KMS-11 (cell line): ENCODE measurements around the gene GUCA1C.

ENCODE experiments used
- H2AFZ ChIP-seq: fragments of 200-600 bp; sonication (generic); 2 replicates; pipeline ENCODE4 v1.6.1; 2016; ENCODE audit warnings: antibody characterized with exemption, mixed run types, low read depth
- H3K27ac ChIP-seq: fragments of 200-600 bp; sonication (generic); 2 replicates; pipeline ENCODE4 v1.6.1; 2016; ENCODE audit warnings: mild to moderate bottlenecking, mixed run types
- H3K27me3 ChIP-seq: fragments of 200-600 bp; sonication (generic); 2 replicates; pipeline ENCODE4 v1.6.1; 2017; ENCODE audit warnings: mild to moderate bottlenecking, low read depth, mixed run types, moderate library complexity; ENCODE audit not compliant: insufficient read depth
- H3K36me3 ChIP-seq: fragments of 200-600 bp; sonication (generic); 2 replicates; pipeline ENCODE4 v1.6.1; 2017; ENCODE audit warnings: mild to moderate bottlenecking, mixed run types; ENCODE audit not compliant: insufficient read depth
- H3K4me1 ChIP-seq: fragments of 200-600 bp; sonication (generic); 2 replicates; pipeline ENCODE4 v1.6.1; 2016; ENCODE audit warnings: mild to moderate bottlenecking, low read depth, mixed run types; ENCODE audit not compliant: poor library complexity, severe bottlenecking
- H3K4me2 ChIP-seq: fragments of 200-600 bp; sonication (generic); 2 replicates; pipeline ENCODE4 v1.7.0; 2016; ENCODE audit warnings: mild to moderate bottlenecking, mixed run types
- H3K4me3 ChIP-seq: fragments of 200-600 bp; sonication (generic); IDR thresholded peaks from 2 replicates; pipeline ENCODE4 v1.6.1; 2017; ENCODE audit warnings: low read depth, low read length, mixed read lengths; ENCODE audit not compliant: insufficient read depth
- H3K79me2 ChIP-seq: fragments of 200-600 bp; sonication (generic); 2 replicates; pipeline ENCODE4 v1.6.1; 2016; ENCODE audit warnings: low read depth, mixed run types; ENCODE audit not compliant: insufficient read depth
- H3K9ac ChIP-seq: fragments of 200-600 bp; sonication (generic); 2 replicates; pipeline ENCODE4 v1.6.1; 2016; ENCODE audit warnings: mild to moderate bottlenecking, mixed run types
- H4K20me1 ChIP-seq: fragments of 200-600 bp; sonication (generic); 2 replicates; pipeline ENCODE4 v1.6.1; 2016; ENCODE audit warnings: mild to moderate bottlenecking, mixed run types; ENCODE audit not compliant: insufficient read depth
- TF ChIP-seq, protein P1 (sequence below): fragments of 200-600 bp; sonication (generic); conservative IDR thresholded peaks from 2 replicates; pipeline ENCODE4 v1.6.1; 2017; ENCODE audit warnings: low read depth, mild to moderate bottlenecking, antibody characterized with exemption, low read length, moderate library complexity, mixed read lengths

Gene GUCA1C

GRCh38 chr3:108947855-108948254 lies 5.8 kb downstream of the GUCA1C start:
- Histone ChIP-seq H3K4me3 (no peak overlapping the region), H3K27me3 (no peaks in the 10 kb centered on the region), H3K36me3 (no peaks in the 10 kb centered on the region), H3K4me2 (no peak overlapping the region), H3K79me2 (no peaks in the 10 kb centered on the region), H3K4me1 (no peaks in the 10 kb centered on the region), H4K20me1 (no peaks in the 10 kb centered on the region), H2AFZ (no peak overlapping the region), H3K9ac (no peak overlapping the region), H3K27ac (no peak overlapping the region)
- TF ChIP-seq, protein P1, sequence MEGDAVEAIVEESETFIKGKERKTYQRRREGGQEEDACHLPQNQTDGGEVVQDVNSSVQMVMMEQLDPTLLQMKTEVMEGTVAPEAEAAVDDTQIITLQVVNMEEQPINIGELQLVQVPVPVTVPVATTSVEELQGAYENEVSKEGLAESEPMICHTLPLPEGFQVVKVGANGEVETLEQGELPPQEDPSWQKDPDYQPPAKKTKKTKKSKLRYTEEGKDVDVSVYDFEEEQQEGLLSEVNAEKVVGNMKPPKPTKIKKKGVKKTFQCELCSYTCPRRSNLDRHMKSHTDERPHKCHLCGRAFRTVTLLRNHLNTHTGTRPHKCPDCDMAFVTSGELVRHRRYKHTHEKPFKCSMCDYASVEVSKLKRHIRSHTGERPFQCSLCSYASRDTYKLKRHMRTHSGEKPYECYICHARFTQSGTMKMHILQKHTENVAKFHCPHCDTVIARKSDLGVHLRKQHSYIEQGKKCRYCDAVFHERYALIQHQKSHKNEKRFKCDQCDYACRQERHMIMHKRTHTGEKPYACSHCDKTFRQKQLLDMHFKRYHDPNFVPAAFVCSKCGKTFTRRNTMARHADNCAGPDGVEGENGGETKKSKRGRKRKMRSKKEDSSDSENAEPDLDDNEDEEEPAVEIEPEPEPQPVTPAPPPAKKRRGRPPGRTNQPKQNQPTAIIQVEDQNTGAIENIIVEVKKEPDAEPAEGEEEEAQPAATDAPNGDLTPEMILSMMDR: no peak

DNA sequence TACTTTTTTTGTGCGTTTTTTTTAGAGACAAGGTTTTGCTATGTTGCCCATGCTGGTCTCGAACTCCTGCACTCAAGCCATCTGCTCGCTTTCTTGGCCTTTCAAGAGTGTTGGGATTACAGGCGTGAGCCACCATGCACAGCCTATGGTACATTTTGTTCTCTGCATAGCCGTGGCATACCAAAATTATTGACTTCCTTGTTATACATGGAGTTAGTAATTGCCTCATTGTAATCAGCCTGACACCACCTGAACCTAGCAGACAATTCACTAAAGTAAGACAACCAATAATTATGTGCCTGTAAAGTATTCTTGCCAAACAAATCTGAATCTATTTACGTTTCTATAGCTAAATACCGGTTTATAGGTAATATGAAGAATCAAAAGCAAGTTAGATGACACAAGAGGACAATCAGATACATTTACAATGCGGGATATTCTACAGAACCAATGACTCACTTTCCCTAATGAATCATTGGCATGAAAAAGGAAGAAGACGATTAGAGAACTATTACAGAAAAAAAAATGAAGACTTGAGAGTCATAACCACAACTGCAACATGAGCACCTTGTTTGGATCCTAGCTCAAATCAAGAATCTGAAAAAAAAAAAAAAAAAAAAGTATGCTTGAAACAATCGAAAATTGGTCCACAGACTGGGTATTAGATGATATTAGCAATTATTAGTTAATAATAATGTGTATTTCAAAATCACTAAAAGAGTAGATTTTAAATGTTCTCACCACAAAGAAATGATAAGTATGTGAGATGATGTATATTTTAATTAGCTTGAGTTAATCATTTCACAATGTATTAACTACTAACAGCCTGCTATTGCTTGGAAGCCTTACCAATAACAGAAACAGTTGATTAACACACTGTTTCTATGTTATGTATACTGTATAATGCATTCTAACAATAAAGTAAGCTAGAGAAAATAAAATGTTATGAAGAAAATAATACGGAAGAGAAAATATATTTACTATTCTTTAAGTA lies 7.1 kb downstream of the GUCA1C start:
- no peaks in the 10 kb centered on the region for H4K20me1 ChIP-seq
- TF ChIP-seq, protein P1: no peak
- H3K4me1 ChIP-seq: no peaks in the 10 kb centered on the region
- no peaks in the 10 kb centered on the region for H3K79me2 ChIP-seq
- no peaks in the 10 kb centered on the region for H3K36me3 ChIP-seq
- no peak overlapping the region for H2AFZ ChIP-seq
- H3K4me2 ChIP-seq: no peak overlapping the region
- H3K9ac ChIP-seq: no peak overlapping the region
- H3K27me3 ChIP-seq: no peaks in the 10 kb centered on the region
- no peak overlapping the region for H3K27ac ChIP-seq
- H3K4me3 ChIP-seq: no peak overlapping the region

DNA sequence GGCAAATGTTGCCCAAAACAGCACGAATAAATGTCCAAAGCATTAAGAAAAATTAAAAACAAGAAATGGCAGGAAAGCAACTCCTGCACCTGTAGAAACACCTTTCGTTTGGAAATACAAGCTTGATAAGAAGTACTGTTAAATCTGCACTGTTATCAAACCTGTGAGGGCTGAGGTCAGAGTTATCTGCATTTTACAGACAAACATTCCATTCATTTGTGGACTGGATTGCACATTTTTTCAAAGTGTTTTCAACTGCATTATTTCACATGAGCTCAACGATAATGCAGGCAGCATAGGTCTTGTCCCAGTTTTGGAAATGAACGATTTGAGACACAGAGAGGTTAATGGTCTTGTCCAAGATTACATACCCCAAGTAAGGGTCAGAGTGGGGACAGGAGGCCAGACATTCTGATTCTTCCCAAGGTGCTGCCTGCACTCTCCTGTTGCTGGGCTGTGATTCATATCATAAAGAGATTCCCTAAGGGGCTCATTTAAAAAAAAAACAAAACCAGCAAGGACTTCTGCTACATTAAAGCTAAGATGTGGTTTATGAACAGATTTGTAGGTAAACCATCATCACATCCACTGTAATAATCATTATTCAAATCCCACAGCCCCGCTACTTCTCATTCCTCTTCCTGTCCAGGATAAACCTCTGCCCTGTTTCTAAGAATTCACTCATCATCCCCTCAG lies 13.0 kb downstream of the GUCA1C start:
- TF ChIP-seq, protein P1: no peak
- Histone ChIP-seq H2AFZ (no peak overlapping the region), H3K4me3 (no peak overlapping the region)

DNA sequence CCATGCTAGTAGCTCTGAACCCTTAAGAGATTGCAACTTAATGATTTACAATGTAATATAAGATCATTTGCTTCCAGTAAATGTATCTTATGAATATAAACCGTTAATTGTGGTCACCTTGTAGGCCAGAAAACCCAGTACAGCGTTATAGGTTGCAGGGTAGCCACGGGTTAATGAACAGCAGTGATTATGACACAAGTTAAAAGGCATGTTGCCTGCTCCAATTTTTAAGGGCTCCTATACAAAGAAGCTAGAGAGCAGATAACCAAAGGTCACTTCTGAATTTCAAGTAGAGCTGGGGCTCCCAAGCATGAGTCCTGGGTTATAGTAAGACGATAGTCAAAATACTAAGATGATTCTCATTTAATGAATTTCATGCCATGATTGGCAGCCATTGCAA lies 13.5 kb downstream of the GUCA1C start:
- no peaks in the 10 kb centered on the region for H3K4me1 ChIP-seq
- no peak overlapping the region for H3K27ac ChIP-seq
- H3K27me3 ChIP-seq: no peaks in the 10 kb centered on the region
- no peaks in the 10 kb centered on the region for H3K79me2 ChIP-seq
- H3K9ac ChIP-seq: no peak overlapping the region
- H4K20me1 ChIP-seq: no peaks in the 10 kb centered on the region
- TF ChIP-seq, protein P1: no peak
- H3K4me2 ChIP-seq: no peak overlapping the region
- no peak overlapping the region for H3K4me3 ChIP-seq
- H3K36me3 ChIP-seq: no peaks in the 10 kb centered on the region
- no peak overlapping the region for H2AFZ ChIP-seq

More for the DNA sequence above, 13.0 kb downstream of the GUCA1C start:
- no peak overlapping the region for H3K9ac ChIP-seq
- no peaks in the 10 kb centered on the region for H4K20me1 ChIP-seq
- no peaks in the 10 kb centered on the region for H3K27me3 ChIP-seq
- no peak overlapping the region for H3K4me2 ChIP-seq
- no peaks in the 10 kb centered on the region for H3K36me3 ChIP-seq
- H3K27ac ChIP-seq: no peak overlapping the region
- H3K79me2 ChIP-seq: no peaks in the 10 kb centered on the region
- no peaks in the 10 kb centered on the region for H3K4me1 ChIP-seq
